Right kidney (tissue), 1 donor: ENCODE data around the gene COPG2.
A peak's percentile ranks its signal among the peaks of the same experiment; 100 is the strongest.

Source experiments
- DNase-seq: peaks from one replicate; pipeline ENCODE4 v3.0.0-alpha.2; 2016

The COPG2 gene

GRCh38 chr7:130494431-130494858 lies 174.1 kb downstream of the COPG2 start:
- no peak for DNase-seq

GRCh38 chr7:130493275-130493873 lies 175.2 kb downstream of the COPG2 start:
- no peak for DNase-seq

GRCh38 chr7:130492523-130493274 lies 175.8 kb downstream of the COPG2 start:
- no peak for DNase-seq

- peak; percentile 72 for DNase-seq
Observed at GRCh38 chr7:130491841-130492522, 176.6 kb downstream of the COPG2 start, which contains the start of gene MEST. TSS of gene MEST (plus strand) at chr7:130492085. CDS start at chr7:130492314, 229 bp downstream.

- DNase-seq, result peak; percentile 81
Observed at GRCh38 chr7:130490888-130491804, 177.4 kb downstream of the COPG2 start.

GRCh38 chr7:130490311-130490791 lies 178.2 kb downstream of the COPG2 start:
- DNase-seq, result peak; percentile 81

GRCh38 chr7:130489140-130489983 lies 179.2 kb downstream of the COPG2 start:
- peak; percentile 65 for DNase-seq

GRCh38 chr7:130488392-130489139 lies 180.0 kb downstream of the COPG2 start:
- DNase-seq, result no peak

- no peak for DNase-seq
Observed at GRCh38 chr7:130486954-130487436, 181.6 kb downstream of the COPG2 start.

GRCh38 chr7:130486114-130486953 lies 182.2 kb downstream of the COPG2 start:
- peak; percentile 73 for DNase-seq

GRCh38 chr7:130485734-130486113 lies 182.8 kb downstream of the COPG2 start:
- DNase-seq, result no peak

- no peak for DNase-seq
Observed at GRCh38 chr7:130483031-130483430, 185.5 kb downstream of the COPG2 start.

- DNase-seq, result no peak
Observed at GRCh38 chr7:130481898-130482297, 186.7 kb downstream of the COPG2 start.

GRCh38 chr7:130479716-130480400 lies 188.7 kb downstream of the COPG2 start:
- DNase-seq, result no peak

- DNase-seq, result no peak
Observed at GRCh38 chr7:130478991-130479390, 189.6 kb downstream of the COPG2 start.

- no peak for DNase-seq
Observed at GRCh38 chr7:130476297-130477150, 192.0 kb downstream of the COPG2 start.

- DNase-seq, result no peak
Observed at GRCh38 chr7:130475776-130476175, 192.8 kb downstream of the COPG2 start.

GRCh38 chr7:130473876-130474275 lies 194.7 kb downstream of the COPG2 start:
- DNase-seq, result no peak
